GM18951 (cell line): ENCODE measurements around the gene COL9A1.
"Not testable (repeated sequence)": the region's sequence is repeated elsewhere in the genome, so short reads cannot be mapped to it uniquely, and the experiment has no call there.

Experiments
- POLR2A ChIP-seq: IDR thresholded peaks from 4 replicates; pipeline ENCODE4 v1.6.1; 2011; ENCODE audit warnings: mild to moderate bottlenecking; ENCODE audit not compliant: insufficient read length, insufficient read depth; ENCODE audit errors: extremely low read depth
- in situ Hi-C: fragments of 300-500 bp; cut with MboI; formaldehyde crosslinking; loops from one replicate; pipeline ENCODE4 v1.12.0; 2022; ENCODE audit warnings: low sequenced_read_pairs, mixed read lengths, inconsistent platforms; ENCODE audit not compliant: unreplicated experiment

Gene COL9A1

GRCh38 chr6:70309243-70309642, 6.4 kb upstream of the COL9A1 start:
- in situ Hi-C loops = no loop called here
- no peak for TF ChIP-seq POLR2A

- in situ Hi-C loops = not testable (repeated sequence)
These were observed 5.3 kb upstream of the COL9A1 start for GRCh38 chr6:70308142-70308541.

- no peak for TF ChIP-seq POLR2A
- in situ Hi-C loops = no loop called here
These were observed 4.1 kb upstream of the COL9A1 start for GRCh38 chr6:70307008-70307407.

- in situ Hi-C loops = no loop called here
- TF ChIP-seq POLR2A = no peak
These were observed 1.7 kb upstream of the COL9A1 start for GRCh38 chr6:70304616-70305015.

- no peak for TF ChIP-seq POLR2A
- in situ Hi-C loops = no loop called here
These were observed 3.4 kb downstream of the COL9A1 start for GRCh38 chr6:70299456-70299855.

GRCh38 chr6:70298068-70298467, 4.8 kb downstream of the COL9A1 start:
- in situ Hi-C loops = no loop called here
- no peak for TF ChIP-seq POLR2A

GRCh38 chr6:70292193-70292592, 10.7 kb downstream of the COL9A1 start:
- no peak for TF ChIP-seq POLR2A
- in situ Hi-C loops = no loop called here

- in situ Hi-C loops = no loop called here
- no peak for TF ChIP-seq POLR2A
These were observed 13.6 kb downstream of the COL9A1 start for GRCh38 chr6:70289299-70289698.

- in situ Hi-C loops = no loop called here
- TF ChIP-seq POLR2A = no peak
These were observed 16.0 kb downstream of the COL9A1 start for GRCh38 chr6:70286905-70287304.

GRCh38 chr6:70285201-70285600, 17.7 kb downstream of the COL9A1 start:
- in situ Hi-C loops = no loop called here
- no peak for TF ChIP-seq POLR2A

- TF ChIP-seq POLR2A = no peak
- in situ Hi-C loops = no loop called here
These were observed 19.9 kb downstream of the COL9A1 start for GRCh38 chr6:70282919-70283461.

- in situ Hi-C loops = no loop called here
- no peak for TF ChIP-seq POLR2A
These were observed 20.5 kb downstream of the COL9A1 start for GRCh38 chr6:70282312-70282918.

GRCh38 chr6:70281923-70282311, 21.0 kb downstream of the COL9A1 start:
- no peak for TF ChIP-seq POLR2A
- in situ Hi-C loops = no loop called here

- in situ Hi-C loops = no loop called here
- no peak for TF ChIP-seq POLR2A
These were observed 22.5 kb downstream of the COL9A1 start for GRCh38 chr6:70280400-70280853.

GRCh38 chr6:70277470-70277869, 25.4 kb downstream of the COL9A1 start:
- TF ChIP-seq POLR2A = no peak
- in situ Hi-C loops = no loop called here
